GM12801 (cell line): Measurements from ENCODE around the gene NUP93.

Source experiments
- CTCF ChIP-seq: IDR thresholded peaks from one replicate; pipeline ENCODE4 v1.5.1; 2011; ENCODE audit warnings: control low read depth; ENCODE audit not compliant: insufficient read length; ENCODE audit errors: extremely low read depth

Gene NUP93

GRCh38 chr16:56872863-56873391, 143.0 kb downstream of the NUP93 start:
- TF ChIP-seq CTCF = no peak

- no peak for TF ChIP-seq CTCF
Measured at GRCh38 chr16:56874800-56875199, 144.9 kb downstream of the NUP93 start.

GRCh38 chr16:56876048-56876447, 146.1 kb downstream of the NUP93 start:
- no peak for TF ChIP-seq CTCF

- no peak for TF ChIP-seq CTCF
Measured at GRCh38 chr16:56877486-56878182, 147.7 kb downstream of the NUP93 start.

GRCh38 chr16:56878282-56878854, 148.4 kb downstream of the NUP93 start:
- no peak for TF ChIP-seq CTCF

GRCh38 chr16:56879276-56879675, 149.3 kb downstream of the NUP93 start:
- no peak for TF ChIP-seq CTCF

- TF ChIP-seq CTCF = no peak
Measured at GRCh38 chr16:56880176-56880575, 150.2 kb downstream of the NUP93 start.
